Measurements from ENCODE around the gene SLC44A4. TPM values are rescaled to one million over a fixed set of nuclear protein-coding genes. Genes with fewer than 3 reads are reported as not detected.
A peak's percentile ranks its signal among the peaks of the same experiment; 100 is the strongest.

SLC44A4 gene
- total and polyA plus RNA-seq, 9 of the 15 experiments (the other 6 are each of a cell fraction or from before 2014, with no cell fraction given) = 7.9 to 18.6 (median 11.2) TPM

DNA sequence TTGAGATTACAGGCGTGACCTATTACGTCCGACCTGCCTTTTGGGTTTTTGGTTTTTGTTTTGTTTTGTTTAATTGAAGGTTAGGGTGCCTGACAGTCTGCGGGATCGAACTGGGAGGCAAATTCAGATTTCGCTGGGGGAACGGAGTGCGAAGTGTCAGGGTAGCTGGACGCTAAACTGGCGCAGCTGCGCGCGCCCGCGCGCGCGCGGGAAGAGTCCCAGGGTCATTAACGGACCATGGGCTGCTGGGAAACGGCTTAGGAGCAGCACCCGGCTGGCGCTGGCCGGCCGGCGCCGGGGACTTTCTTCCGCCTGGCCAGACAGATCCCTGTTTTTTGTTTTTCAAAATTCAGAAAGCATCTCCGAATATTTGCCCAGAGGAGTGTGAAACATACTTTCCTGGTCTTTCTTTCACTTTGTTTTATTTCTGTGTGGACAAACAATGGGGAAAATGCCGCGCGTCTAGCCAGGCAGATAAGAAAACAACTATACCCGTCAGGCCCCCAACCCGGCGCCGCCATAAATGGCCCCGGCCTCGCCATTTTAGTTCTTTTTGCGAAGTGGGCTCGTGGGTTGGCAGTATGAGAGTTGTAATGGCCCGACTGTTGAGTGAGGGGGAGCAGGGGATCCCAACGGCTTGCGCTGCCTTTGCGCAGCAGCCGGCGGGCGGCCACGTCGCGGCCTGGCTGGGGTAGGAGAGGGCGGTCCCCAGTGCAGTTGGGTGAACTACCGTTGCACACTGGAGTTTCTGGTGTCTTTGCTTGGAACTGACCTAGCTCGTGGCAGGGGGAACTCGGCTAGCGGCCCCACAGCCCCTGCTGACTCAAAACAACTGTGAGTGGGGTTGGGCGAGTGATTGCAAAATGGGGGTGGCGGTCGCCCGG is 44.2 kb downstream of the SLC44A4 start (continued):
- TF ChIP-seq, protein P1, sequence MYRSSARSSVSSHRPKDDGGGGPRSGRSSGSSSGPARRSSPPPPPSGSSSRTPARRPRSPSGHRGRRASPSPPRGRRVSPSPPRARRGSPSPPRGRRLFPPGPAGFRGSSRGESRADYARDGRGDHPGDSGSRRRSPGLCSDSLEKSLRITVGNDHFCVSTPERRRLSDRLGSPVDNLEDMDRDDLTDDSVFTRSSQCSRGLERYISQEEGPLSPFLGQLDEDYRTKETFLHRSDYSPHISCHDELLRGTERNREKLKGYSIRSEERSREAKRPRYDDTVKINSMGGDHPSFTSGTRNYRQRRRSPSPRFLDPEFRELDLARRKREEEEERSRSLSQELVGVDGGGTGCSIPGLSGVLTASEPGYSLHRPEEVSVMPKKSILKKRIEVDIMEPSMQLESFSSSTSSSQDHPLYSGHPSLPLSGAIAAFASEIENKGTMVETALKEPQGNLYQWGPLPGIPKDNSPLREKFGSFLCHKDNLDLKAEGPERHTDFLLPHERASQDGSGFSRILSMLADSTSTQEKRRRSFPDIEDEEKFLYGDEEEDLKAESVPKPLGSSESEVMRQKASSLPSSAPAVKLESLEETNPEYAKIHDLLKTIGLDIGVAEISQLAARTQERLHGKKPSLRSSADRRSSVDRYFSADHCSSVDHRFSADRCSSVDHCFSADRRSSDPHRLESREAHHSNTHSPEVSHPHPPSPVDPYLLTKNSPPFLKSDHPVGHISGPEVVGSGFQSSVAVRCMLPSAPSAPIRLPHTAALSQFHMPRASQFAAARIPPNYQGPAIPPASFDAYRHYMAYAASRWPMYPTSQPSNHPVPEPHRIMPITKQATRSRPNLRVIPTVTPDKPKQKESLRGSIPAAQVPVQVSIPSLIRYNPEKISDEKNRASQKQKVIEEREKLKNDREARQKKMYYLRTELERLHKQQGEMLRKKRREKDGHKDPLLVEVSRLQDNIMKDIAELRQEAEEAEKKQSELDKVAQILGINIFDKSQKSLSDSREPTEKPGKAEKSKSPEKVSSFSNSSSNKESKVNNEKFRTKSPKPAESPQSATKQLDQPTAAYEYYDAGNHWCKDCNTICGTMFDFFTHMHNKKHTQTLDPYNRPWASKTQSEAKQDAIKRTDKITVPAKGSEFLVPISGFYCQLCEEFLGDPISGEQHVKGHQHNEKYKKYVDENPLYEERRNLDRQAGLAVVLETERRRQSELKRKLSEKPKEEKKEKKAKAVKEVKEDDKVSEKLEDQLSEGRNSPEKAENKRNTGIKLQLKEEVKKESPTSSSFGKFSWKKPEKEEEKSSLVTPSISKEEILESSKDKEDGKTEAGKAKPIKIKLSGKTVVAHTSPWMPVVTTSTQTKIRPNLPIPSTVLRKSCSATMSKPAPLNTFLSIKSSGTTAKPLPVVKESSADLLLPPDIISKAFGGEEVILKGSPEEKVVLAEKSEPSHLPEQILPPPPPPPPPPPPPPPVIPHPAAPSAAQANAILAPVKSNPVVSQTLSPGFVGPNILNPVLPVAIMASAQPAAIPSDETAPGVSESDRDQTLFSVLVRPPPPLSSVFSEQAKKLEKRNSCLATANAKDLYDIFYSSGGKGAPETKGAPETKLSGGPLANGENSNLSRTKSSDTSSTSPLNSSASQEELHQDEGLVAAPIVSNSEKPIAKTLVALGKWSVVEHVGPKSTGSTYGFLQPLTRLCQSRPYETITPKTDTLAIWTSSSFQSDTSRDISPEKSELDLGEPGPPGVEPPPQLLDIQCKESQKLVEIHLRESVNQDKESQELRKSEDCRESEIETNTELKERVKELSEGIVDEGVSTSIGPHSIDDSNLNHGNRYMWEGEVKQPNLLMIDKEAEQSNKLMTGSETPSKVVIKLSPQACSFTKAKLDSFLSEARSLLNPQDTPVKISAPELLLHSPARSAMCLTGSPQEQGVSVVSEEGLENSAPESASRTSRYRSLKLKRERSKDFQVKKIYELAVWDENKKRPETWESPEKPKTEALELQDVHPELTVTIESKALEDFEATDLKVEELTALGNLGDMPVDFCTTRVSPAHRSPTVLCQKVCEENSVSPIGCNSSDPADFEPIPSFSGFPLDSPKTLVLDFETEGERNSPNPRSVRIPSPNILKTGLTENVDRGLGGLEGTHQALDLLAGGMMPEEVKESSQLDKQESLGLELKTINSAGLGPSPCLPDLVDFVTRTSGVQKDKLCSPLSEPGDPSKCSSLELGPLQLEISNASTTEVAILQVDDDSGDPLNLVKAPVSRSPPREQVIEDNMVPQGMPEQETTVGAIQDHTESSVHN (IDR thresholded peaks at IDR 0.05; ENCODE audit: borderline replicate concordance in 1 of 2, low read depth in 1 of 2) = peak in 1 of 2 experiments; percentile 61; a peak in 1 of 4 replicates
- TF ChIP-seq CCAR2 (IDR thresholded peaks at IDR 0.05; ENCODE audit: low read depth, low read length) (no peak), ZSCAN32 (CRISPR knock-in tag; IDR thresholded peaks at IDR 0.05) (no peak; the same call in 1 of the 2 replicates), ZHX1 (conservative IDR thresholded peaks at IDR 0.05; ENCODE audit: low read length) (peak; percentile 86; the same call in 1 of the 2 replicates), RNF2 (IDR thresholded peaks at IDR 0.05) (peak; percentile 77; the same call in 1 of the 2 replicates)
- TF ChIP-seq, protein P2, sequence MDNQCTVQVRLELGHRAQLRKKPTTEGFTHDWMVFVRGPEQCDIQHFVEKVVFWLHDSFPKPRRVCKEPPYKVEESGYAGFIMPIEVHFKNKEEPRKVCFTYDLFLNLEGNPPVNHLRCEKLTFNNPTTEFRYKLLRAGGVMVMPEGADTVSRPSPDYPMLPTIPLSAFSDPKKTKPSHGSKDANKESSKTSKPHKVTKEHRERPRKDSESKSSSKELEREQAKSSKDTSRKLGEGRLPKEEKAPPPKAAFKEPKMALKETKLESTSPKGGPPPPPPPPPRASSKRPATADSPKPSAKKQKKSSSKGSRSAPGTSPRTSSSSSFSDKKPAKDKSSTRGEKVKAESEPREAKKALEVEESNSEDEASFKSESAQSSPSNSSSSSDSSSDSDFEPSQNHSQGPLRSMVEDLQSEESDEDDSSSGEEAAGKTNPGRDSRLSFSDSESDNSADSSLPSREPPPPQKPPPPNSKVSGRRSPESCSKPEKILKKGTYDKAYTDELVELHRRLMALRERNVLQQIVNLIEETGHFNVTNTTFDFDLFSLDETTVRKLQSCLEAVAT (IDR thresholded peaks at IDR 0.05) = peak; percentile 94 to 97
- TF ChIP-seq, protein P3, sequence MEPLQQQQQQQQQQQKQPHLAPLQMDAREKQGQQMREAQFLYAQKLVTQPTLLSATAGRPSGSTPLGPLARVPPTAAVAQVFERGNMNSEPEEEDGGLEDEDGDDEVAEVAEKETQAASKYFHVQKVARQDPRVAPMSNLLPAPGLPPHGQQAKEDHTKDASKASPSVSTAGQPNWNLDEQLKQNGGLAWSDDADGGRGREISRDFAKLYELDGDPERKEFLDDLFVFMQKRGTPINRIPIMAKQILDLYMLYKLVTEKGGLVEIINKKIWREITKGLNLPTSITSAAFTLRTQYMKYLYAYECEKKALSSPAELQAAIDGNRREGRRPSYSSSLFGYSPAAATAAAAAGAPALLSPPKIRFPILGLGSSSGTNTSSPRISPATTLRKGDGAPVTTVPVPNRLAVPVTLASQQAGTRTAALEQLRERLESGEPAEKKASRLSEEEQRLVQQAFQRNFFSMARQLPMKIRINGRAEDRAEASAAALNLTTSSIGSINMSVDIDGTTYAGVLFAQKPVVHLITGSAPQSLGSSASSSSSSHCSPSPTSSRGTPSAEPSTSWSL (CRISPR knock-in tag; IDR thresholded peaks at IDR 0.05; ENCODE audit: borderline replicate concordance) = 0 out of 2 replicates have a peak, but pooled peaks have one; percentile 58
- TF ChIP-seq, protein P4, sequence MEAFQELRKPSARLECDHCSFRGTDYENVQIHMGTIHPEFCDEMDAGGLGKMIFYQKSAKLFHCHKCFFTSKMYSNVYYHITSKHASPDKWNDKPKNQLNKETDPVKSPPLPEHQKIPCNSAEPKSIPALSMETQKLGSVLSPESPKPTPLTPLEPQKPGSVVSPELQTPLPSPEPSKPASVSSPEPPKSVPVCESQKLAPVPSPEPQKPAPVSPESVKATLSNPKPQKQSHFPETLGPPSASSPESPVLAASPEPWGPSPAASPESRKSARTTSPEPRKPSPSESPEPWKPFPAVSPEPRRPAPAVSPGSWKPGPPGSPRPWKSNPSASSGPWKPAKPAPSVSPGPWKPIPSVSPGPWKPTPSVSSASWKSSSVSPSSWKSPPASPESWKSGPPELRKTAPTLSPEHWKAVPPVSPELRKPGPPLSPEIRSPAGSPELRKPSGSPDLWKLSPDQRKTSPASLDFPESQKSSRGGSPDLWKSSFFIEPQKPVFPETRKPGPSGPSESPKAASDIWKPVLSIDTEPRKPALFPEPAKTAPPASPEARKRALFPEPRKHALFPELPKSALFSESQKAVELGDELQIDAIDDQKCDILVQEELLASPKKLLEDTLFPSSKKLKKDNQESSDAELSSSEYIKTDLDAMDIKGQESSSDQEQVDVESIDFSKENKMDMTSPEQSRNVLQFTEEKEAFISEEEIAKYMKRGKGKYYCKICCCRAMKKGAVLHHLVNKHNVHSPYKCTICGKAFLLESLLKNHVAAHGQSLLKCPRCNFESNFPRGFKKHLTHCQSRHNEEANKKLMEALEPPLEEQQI (IDR thresholded peaks at IDR 0.05) = no peak
